HS-27A (cell line): Measurements from ENCODE around the gene KCNIP2.
A peak's percentile ranks its signal among the peaks of the same experiment; 100 is the strongest.

Experiments
- DNase-seq: peaks from one replicate; pipeline ENCODE4 v3.0.0-alpha.2; 2012; ENCODE audit warnings: low read depth, missing footprints

Gene KCNIP2

GRCh38 chr10:101782811-101783735 lies 60.5 kb downstream of the KCNIP2 start, which contains the start of gene NPM3:
TSS of gene NPM3 (minus strand) at chr10:101783446. CDS start at chr10:101783390, 56 bp downstream.
- DNase-seq: peak; percentile 23

- DNase-seq: no peak
Observed at GRCh38 chr10:101781984-101782810, 61.4 kb downstream of the KCNIP2 start.

- no peak for DNase-seq
Observed at GRCh38 chr10:101781655-101781983, 62.0 kb downstream of the KCNIP2 start.

GRCh38 chr10:101780818-101781654 lies 62.6 kb downstream of the KCNIP2 start:
- DNase-seq: no peak

GRCh38 chr10:101780187-101780817 lies 63.3 kb downstream of the KCNIP2 start:
- no peak for DNase-seq

GRCh38 chr10:101779544-101780186 lies 63.9 kb downstream of the KCNIP2 start:
- DNase-seq: no peak

- DNase-seq: no peak
Observed at GRCh38 chr10:101778781-101779543, 64.6 kb downstream of the KCNIP2 start.

- no peak for DNase-seq
Observed at GRCh38 chr10:101778151-101778780, 65.3 kb downstream of the KCNIP2 start.

GRCh38 chr10:101777619-101778145 lies 65.9 kb downstream of the KCNIP2 start:
- DNase-seq: no peak

- no peak for DNase-seq
Observed at GRCh38 chr10:101776161-101776817, 67.3 kb downstream of the KCNIP2 start.
